OCI-LY3 (cell line): ENCODE results near the gene MLLT10.
"Not testable (repeated sequence)": the region's sequence is repeated elsewhere in the genome, so short reads cannot be mapped to it uniquely, and the experiment has no call there.

Source experiments
- H2AFZ ChIP-seq: fragments of 200-600, 300-600 bp; shearing (Covaris generic); 2 replicates; pipeline ENCODE4 v1.6.0; 2014; ENCODE audit warnings: antibody characterized with exemption, low read depth, low read length
- H3K27ac ChIP-seq: fragments of 200-600, 300-600 bp; sonication (generic); 2 replicates; pipeline ENCODE4 v1.5.1; 2014; ENCODE audit warnings: mild to moderate bottlenecking, low read length, moderate library complexity, mixed read lengths
- H3K27me3 ChIP-seq: fragments of 200-600, 300-600 bp; sonication (generic); 2 replicates; pipeline ENCODE4 v1.6.1; 2014; ENCODE audit warnings: low read depth, low read length, mixed read lengths
- H3K36me3 ChIP-seq: fragments of 200-600, 300-600 bp; sonication (generic); replicated peaks from 2 replicates; pipeline ENCODE3; 2014; ENCODE audit warnings: low read depth, low read length, mixed read lengths
- H3K4me1 ChIP-seq: fragments of 300-600, 200-600 bp; sonication (generic); 2 replicates; pipeline ENCODE4 v1.6.1; 2014; ENCODE audit warnings: low read length, mixed read lengths
- H3K4me2 ChIP-seq: fragments of 200-600, 300-600 bp; sonication (generic); 2 replicates; pipeline ENCODE4 v1.6.1; 2014; ENCODE audit warnings: low read length, mixed read lengths
- H3K4me3 ChIP-seq: fragments of 300-600, 200-600 bp; sonication (generic); 2 replicates; pipeline ENCODE4 v1.5.1; 2014; ENCODE audit warnings: antibody characterized with exemption, mild to moderate bottlenecking, low read length, moderate library complexity
- H3K79me2 ChIP-seq: fragments of 300-600, 200-600 bp; shearing (Covaris generic); 2 replicates; pipeline ENCODE4 v1.6.1; 2014; ENCODE audit warnings: mild to moderate bottlenecking, low read length, mixed read lengths
- H3K9ac ChIP-seq: fragments of 300-600, 200-600 bp; shearing (Covaris generic); 2 replicates; pipeline ENCODE4 v1.6.0; 2014; ENCODE audit warnings: mild to moderate bottlenecking, low read length, moderate library complexity
- H3K9me3 ChIP-seq: fragments of 200-600, 300-600 bp; shearing (Covaris generic); 2 replicates; pipeline ENCODE4 v1.6.1; 2014; ENCODE audit warnings: low read length, mixed read lengths; ENCODE audit not compliant: insufficient read depth
- H4K20me1 ChIP-seq: fragments of 200-600, 300-600 bp; sonication (generic); 2 replicates; pipeline ENCODE4 v1.6.1; 2016; ENCODE audit warnings: low read length, mixed read lengths; ENCODE audit not compliant: insufficient read depth
- CTCF ChIP-seq: fragments of 200-600, 300-600 bp; sonication (generic); IDR thresholded peaks from 2 replicates; pipeline ENCODE4 v1.5.1; 2014; ENCODE audit warnings: antibody characterized with exemption, low read length, low read depth
- EZH2phosphoT487 ChIP-seq: fragments of 200-600 bp; shearing (Covaris generic); IDR thresholded peaks from 2 replicates; pipeline ENCODE4 v1.6.1; 2018; ENCODE audit warnings: antibody characterized with exemption, mixed run types, low read depth

MLLT10 gene

GRCh38 chr10:21715531-21716195 is 181.6 kb downstream of the MLLT10 start:
- Histone ChIP-seq H3K9me3 (no peaks in the 10 kb centered on the region), H3K4me1 (peaks cover 22% of the 10 kb centered on the region), H3K36me3 (no peaks in the 10 kb centered on the region), H3K79me2 (peaks cover 7% of the 10 kb centered on the region; the same call in 1 of the 2 replicates), H3K27me3 (no peaks in the 10 kb centered on the region), H3K27ac (no peak overlapping the region), H3K9ac (no peak overlapping the region), H3K4me3 (no peak overlapping the region), H3K4me2 (no peak overlapping the region), H4K20me1 (no peaks in the 10 kb centered on the region), H2AFZ (no peak overlapping the region)
- TF ChIP-seq EZH2phosphoT487: no peak
- no peak for TF ChIP-seq CTCF

GRCh38 chr10:21717437-21718054 is 183.5 kb downstream of the MLLT10 start:
- H3K79me2 ChIP-seq, H3K4me3 ChIP-seq, H2AFZ ChIP-seq, H3K4me2 ChIP-seq, H4K20me1 ChIP-seq, H3K9me3 ChIP-seq, H3K27me3 ChIP-seq, H3K27ac ChIP-seq, H3K9ac ChIP-seq, H3K36me3 ChIP-seq: not testable (repeated sequence)
- peaks cover 12% of the 10 kb centered on the region for H3K4me1 ChIP-seq

GRCh38 chr10:21719502-21719901 is 185.5 kb downstream of the MLLT10 start:
- no peaks in the 10 kb centered on the region for H3K36me3 ChIP-seq
- no peak overlapping the region for H3K27ac ChIP-seq
- no peak overlapping the region for H3K9ac ChIP-seq

GRCh38 chr10:21720090-21720489 is 186.1 kb downstream of the MLLT10 start:
- TF ChIP-seq EZH2phosphoT487 (no peak), CTCF (no peak)
- no peaks in the 10 kb centered on the region for H4K20me1 ChIP-seq

More at GRCh38 chr10:21719502-21719901, 185.5 kb downstream of the MLLT10 start:
- Histone ChIP-seq H2AFZ (no peak overlapping the region), H3K4me1 (peaks cover 14% of the 10 kb centered on the region), H3K4me2 (no peak overlapping the region), H3K9me3 (no peaks in the 10 kb centered on the region), H3K79me2 (no peaks in the 10 kb centered on the region), H3K4me3 (no peak overlapping the region), H3K27me3 (no peaks in the 10 kb centered on the region), H4K20me1 (no peaks in the 10 kb centered on the region)
- TF ChIP-seq EZH2phosphoT487 (no peak), CTCF (no peak)

More at GRCh38 chr10:21720090-21720489, 186.1 kb downstream of the MLLT10 start:
- H3K4me2 ChIP-seq: no peak overlapping the region
- H3K36me3 ChIP-seq: no peaks in the 10 kb centered on the region
- H3K4me3 ChIP-seq: no peak overlapping the region
- H3K79me2 ChIP-seq: no peaks in the 10 kb centered on the region
- no peak overlapping the region for H2AFZ ChIP-seq
- no peaks in the 10 kb centered on the region for H3K9me3 ChIP-seq
- no peak overlapping the region for H3K9ac ChIP-seq
- H3K27me3 ChIP-seq: no peaks in the 10 kb centered on the region
- H3K27ac ChIP-seq: no peak overlapping the region
- H3K4me1 ChIP-seq: peaks cover 20% of the 10 kb centered on the region
